Heart right ventricle (tissue), 16 donors: Measurements from ENCODE around the gene ARL6IP5. TPM values are rescaled to one million over a fixed set of nuclear protein-coding genes. Genes with fewer than 3 reads are reported as not detected.

ENCODE experiments used
- ATAC-seq, 8 donors: fragments of 200-7000 bp; cut with Tn5 transposase; one replicate each; pipeline ENCODE4 v1.9.1; 2020; ENCODE audit warnings: mild to moderate bottlenecking in 8 of 8, moderate library complexity in 8 of 8, moderate number of reproducible peaks in 1 of 8
- DNase-seq, 2 donors: peaks; one replicate each; pipeline ENCODE4 v3.0.0-alpha.2; 2020
- H3K27ac ChIP-seq, 10 donors: fragments of 200-600 bp; sonication (generic) in 2 of 10; one replicate each; pipeline versions ENCODE4 v1.5.0 to v1.8.0; 2020 to 2022; ENCODE audit warnings: mild to moderate bottlenecking in 3 of 10
- H3K27me3 ChIP-seq, 7 donors: fragments of 200-600 bp; one replicate each; pipeline ENCODE4 v1.8.0; 2021 to 2022; ENCODE audit warnings: mild to moderate bottlenecking in 2 of 7
- H3K36me3 ChIP-seq, 9 donors: fragments of 200-600 bp; sonication (generic) in 1 of 9; one replicate each; pipeline versions ENCODE4 v1.5.0 to v1.8.0; 2020 to 2022; ENCODE audit warnings: mild to moderate bottlenecking in 2 of 9
- H3K4me1 ChIP-seq, 9 donors: fragments of 200-600 bp; sonication (generic) in 1 of 9; one replicate each; pipeline versions ENCODE4 v1.5.0 to v1.8.0; 2020 to 2022; ENCODE audit warnings: mild to moderate bottlenecking in 4 of 9
- H3K4me3 ChIP-seq, 10 donors: fragments of 200-600 bp; sonication (generic) in 2 of 10; one replicate each; pipeline versions ENCODE4 v1.5.0 to v1.8.0; 2020 to 2022; ENCODE audit warnings: mild to moderate bottlenecking in 7 of 10, moderate library complexity in 2 of 10
- H3K9me3 ChIP-seq, 11 donors: fragments of 200-600 bp in 10 of 11; sonication (generic) in 2 of 11; one replicate each; pipeline versions ENCODE4 v1.5.0 to v1.8.0; 2013 to 2022; ENCODE audit warnings: mild to moderate bottlenecking in 2 of 11, control low read depth in 1 of 11, moderate library complexity in 1 of 11
- WGBS, 2 donors: extraction: QIAGEN DNeasy Blood & Tissue Kit; methylation state at CpG; one replicate each; pipeline ENCODE4 v1.1.7; 2013; ENCODE audit warnings: inconsistent platforms in 1 of 2; 5-methylcytosine and 5-hydroxymethylcytosine counted together
- intact Hi-C, 10 donors: fragments of 100-400 bp; cut with DNase I; formaldehyde crosslinking; loops; one replicate each; pipeline versions ENCODE4 v1.11.1 to v1.14.2; 2022
- polyA plus RNA-seq, 2 donors: library from polyadenylated mRNA; stranded (reverse); fragments of 200-250 nt; gene quantifications; one replicate each; pipeline ENCODE4 v1.2.3, GENCODE V29; 2013
- total RNA-seq, 10 donors: library from RNA; stranded (reverse); fragmentation: NEBNext Ultra II Directional in 3 of 10; extraction: Animal tissue kit (Norgen Biotek cat#: 25700) in 3 of 10; gene quantifications; one replicate each; pipeline versions ENCODE4 v1.2.1 to v1.2.4, GENCODE V29; 2021 to 2023
- TF ChIP-seq, protein P1 (sequence below), 9 donors: fragments of 200-600 bp; sonication (generic) in 2 of 9; IDR thresholded peaks; one replicate each; pipeline versions ENCODE4 v1.5.0 to v1.8.0; 2021 to 2022; ENCODE audit warnings: antibody characterized with exemption in 9 of 9, mild to moderate bottlenecking in 5 of 9, moderate library complexity in 1 of 9
- donor health status: Arrhythmogenic right ventricular cardiomyopathy.
- donor health status: ischemic (EF 13 %, LVEDD 7.1; RV severe dilation, severe dysfunction).
- donor health status: healthy with polysubstance abuse.
- donor health status: DM: no; HTN: yes; CAD: no.
- donor health status: DM: no; HTN: no; CAD: no.
- donor health status: ischemic (EF 25% LVEDD 6.9; RV normal size, moderate dysfunction).
- donor health status: ischemic (EF 25% LVEDD 5.7; RV mildly dilated, moderate dysfunction).
- donor health status: healthy.
- donor health status: DM: yes; HTN: yes; CAD: no.
- donor health status: Ischemic cardiomyopathy.
- donor health status: ischemic (EF 35%, LVEDD 5.7; RV mildly dilated, moderate dysfunction).
- donor health status: nonischemic (EF 11% LVEDD 7.7; RV severe dilation, severe dysfunction).
- donor health status: DM: yes; HTN: yes; CAD: no.
- donor health status: PGD.
- donor health status: ischemic (EF 29% LVEDD 5.4; RV normal size, mild dysfunction).
- donor health status: nonischemic (EF 23%, LVEDD 6.1; RV moderate dilation, normal function).

ARL6IP5 gene
- total and polyA plus RNA-seq, 12 donors, result 151 to 226 (median 195) TPM

DNA sequence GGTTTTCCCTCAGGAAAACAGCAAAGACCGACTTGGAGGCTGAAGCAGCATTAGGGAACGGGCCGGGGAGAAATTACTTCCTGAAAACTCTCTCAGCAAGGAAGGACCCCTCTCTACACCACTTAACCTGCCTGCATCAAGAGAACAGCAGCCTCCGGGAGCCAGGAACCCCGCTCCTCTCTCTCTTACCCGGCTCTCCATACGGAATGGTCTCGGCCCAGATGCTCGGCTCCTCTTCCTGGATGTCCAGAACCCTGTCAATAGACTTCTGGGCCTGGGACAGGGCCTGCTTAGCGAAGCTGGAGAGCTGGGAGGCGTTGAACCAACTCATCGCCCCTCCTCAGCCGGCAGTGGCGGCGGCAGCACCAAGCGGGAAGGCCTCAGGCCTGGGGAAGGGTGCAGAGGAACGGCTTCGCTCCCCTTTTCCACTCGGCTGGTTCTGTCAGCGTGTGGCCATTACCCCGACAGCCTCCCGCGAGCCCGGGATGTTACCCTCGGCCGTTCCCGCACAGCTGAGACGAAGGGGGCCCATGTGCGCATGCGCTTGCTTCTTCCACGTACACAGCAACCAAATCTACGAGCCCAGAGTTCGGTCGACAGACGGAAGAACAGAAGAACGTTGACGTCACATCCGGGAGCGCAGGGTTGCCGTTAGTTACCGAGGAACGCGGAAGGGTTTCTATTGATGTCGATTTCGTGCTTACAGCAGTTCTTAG, 32.8 kb upstream of the ARL6IP5 start, which contains the start of gene TMF1:
Gene TMF1, minus strand, starts transcription at position 578 of the 716 bp plus-strand sequence. Its CDS starts 247 bp downstream, at position 331.
- ATAC-seq (peak; percentile 96 to 99 (median 98)), DNase-seq (peak; percentile 98)
- intact Hi-C loops, result loop anchor here in 2 of 10 donors (2.0 to 5.0 kb wide), 2 partner anchors 27 to 40 kb away; partner anchors contain the start of gene EOGT (in 2 of the 2)
- Histone ChIP-seq H3K27me3 (no peaks in the 10 kb centered on the region), H3K4me3 (peak within 1 kb of the TSS; percentile 66 to 99 (median 76)), H3K9me3 (no peaks in the 10 kb centered on the region), H3K36me3 (peaks cover 0 to 70% (median 28%) of the 10 kb centered on the region in 9 donors), H3K27ac (peak within 1 kb of the TSS; percentile 82 to 98 (median 92)), H3K4me1 (peaks cover 3 to 42% (median 36%) of the 10 kb centered on the region in 9 donors)
- 0% methylated on average over 45 of the region's 45 CpGs for WGBS, 2 donors
- TF ChIP-seq, protein P1, sequence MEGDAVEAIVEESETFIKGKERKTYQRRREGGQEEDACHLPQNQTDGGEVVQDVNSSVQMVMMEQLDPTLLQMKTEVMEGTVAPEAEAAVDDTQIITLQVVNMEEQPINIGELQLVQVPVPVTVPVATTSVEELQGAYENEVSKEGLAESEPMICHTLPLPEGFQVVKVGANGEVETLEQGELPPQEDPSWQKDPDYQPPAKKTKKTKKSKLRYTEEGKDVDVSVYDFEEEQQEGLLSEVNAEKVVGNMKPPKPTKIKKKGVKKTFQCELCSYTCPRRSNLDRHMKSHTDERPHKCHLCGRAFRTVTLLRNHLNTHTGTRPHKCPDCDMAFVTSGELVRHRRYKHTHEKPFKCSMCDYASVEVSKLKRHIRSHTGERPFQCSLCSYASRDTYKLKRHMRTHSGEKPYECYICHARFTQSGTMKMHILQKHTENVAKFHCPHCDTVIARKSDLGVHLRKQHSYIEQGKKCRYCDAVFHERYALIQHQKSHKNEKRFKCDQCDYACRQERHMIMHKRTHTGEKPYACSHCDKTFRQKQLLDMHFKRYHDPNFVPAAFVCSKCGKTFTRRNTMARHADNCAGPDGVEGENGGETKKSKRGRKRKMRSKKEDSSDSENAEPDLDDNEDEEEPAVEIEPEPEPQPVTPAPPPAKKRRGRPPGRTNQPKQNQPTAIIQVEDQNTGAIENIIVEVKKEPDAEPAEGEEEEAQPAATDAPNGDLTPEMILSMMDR (IDR thresholded peaks at IDR 0.05), result no peak

DNA sequence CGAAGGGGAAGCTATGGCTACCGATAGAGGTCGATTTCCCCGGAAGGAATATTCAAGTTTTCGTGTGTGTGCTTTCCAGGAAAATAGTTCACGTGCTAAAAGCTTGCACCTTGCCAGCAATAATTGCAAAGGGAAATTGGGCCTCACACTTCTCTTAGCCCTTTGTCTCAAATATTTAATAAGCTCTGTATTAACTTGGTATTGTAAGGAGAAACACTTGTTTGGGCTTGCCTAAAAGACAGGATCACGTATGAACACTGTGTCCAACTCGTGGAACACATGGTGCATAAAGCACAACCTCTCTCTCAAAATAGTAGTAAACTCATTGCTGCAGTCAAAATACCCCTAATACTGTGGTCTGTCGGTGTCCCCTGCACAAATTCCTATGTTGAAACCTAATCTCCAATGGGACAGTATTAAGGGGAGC, 32.3 kb upstream of the ARL6IP5 start:
- H3K27me3 ChIP-seq, result no peaks in the 10 kb centered on the region
- whole genome bisulfite sequencing, 2 donors, result 8 to 11% methylated on average over 9 of the region's 9 CpGs
- peak in 3 of 8 donors; percentile 1 to 18 (median 9) for ATAC-seq
- DNase-seq, result no peak
- no peaks in the 10 kb centered on the region for H3K9me3 ChIP-seq
- peaks cover 0 to 70% (median 22%) of the 10 kb centered on the region in 9 donors for H3K36me3 ChIP-seq
- TF ChIP-seq, protein P1 (IDR thresholded peaks at IDR 0.05), result no peak
- H3K27ac ChIP-seq, result peak overlapping the region in 9 of 10 donors; percentile 87 to 98 (median 92)
- H3K4me3 ChIP-seq, result peak overlapping the region; percentile 66 to 99 (median 76)
- intact Hi-C loops, result loop anchor here in 2 of 10 donors (2.0 to 5.0 kb wide), 2 partner anchors 26 to 40 kb away; partner anchors contain the start of gene EOGT (in 2 of the 2)
- H3K4me1 ChIP-seq, result peaks cover 3 to 36% (median 32%) of the 10 kb centered on the region in 9 donors

DNA sequence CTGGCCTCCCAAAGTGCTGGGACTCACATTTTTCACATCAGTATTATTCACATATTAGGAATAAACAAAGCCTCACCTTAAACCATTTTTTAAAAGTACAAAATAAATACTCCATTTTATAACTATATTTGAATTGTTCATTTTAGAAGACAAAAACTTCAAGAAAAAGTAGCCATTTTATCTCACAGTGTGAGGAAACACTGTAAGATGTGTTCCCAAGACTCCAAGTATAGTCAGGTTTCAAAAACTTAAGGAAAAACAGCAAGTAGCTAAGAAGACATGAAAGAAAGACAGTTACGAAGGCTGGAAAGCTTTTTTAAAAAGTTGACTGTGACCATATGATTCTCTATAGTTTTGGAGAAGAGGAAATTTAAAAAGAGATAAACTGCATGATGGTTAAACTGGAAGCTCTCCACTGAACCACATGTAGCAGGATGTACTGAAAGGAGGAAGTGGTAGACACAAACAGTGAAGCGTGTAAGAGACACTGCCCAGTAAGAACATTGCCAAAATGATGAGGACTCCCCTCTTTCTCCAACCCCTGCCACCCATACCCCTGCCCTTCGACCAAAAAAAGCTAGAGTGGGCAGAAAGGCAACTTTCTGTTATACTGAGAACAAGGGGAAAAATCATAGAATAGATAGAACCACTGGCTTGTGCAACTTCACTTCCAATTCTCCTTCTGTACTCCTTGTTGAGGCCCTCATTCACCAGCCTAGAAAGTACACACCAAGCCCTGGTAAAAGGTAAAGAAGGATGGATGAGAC, 26.4 kb upstream of the ARL6IP5 start:
- TF ChIP-seq, protein P1 (IDR thresholded peaks at IDR 0.05), result no peak
- ATAC-seq (no peak), DNase-seq (no peak)
- WGBS, 2 donors, result 87 to 93% methylated on average over 3 of the region's 3 CpGs
- Histone ChIP-seq H3K36me3 (peaks cover 0 to 100% (median 59%) of the 10 kb centered on the region in 9 donors), H3K27me3 (no peaks in the 10 kb centered on the region), H3K9me3 (no peaks in the 10 kb centered on the region), H3K4me3 (no peak overlapping the region), H3K4me1 (peaks cover 0 to 15% (median 0%) of the 10 kb centered on the region in 9 donors), H3K27ac (peak overlapping the region in 1 of 10 donors; percentile 39)
- intact Hi-C loops, result no loop called here

DNA sequence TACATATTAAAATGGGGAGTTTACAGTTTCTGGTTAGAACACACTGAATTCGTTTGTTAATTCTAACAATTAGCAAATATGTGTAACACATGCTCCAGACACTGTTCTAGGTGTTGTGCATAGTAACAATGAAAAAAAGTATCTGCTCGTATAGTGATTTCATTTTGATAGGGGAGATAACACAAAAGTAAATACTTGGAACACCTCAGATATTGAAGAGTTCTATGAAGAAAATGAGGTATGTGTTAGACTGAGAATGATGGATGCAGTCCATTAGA, 25.9 kb upstream of the ARL6IP5 start:
- Histone ChIP-seq H3K27me3 (no peaks in the 10 kb centered on the region), H3K36me3 (peaks cover 0 to 100% (median 63%) of the 10 kb centered on the region in 9 donors), H3K4me3 (no peak overlapping the region), H3K4me1 (peaks cover 0 to 15% (median 0%) of the 10 kb centered on the region in 9 donors), H3K9me3 (no peaks in the 10 kb centered on the region), H3K27ac (peak overlapping the region in 1 of 10 donors; percentile 39)
- TF ChIP-seq, protein P1 (IDR thresholded peaks at IDR 0.05), result no peak
- WGBS, 2 donors, result 93 to 94% methylated on average over 2 of the region's 2 CpGs
- no peak for DNase-seq
- ATAC-seq, result no peak
- intact Hi-C loops, result no loop called here
